HG03571 (cell line): ENCODE measurements around the gene NDFIP1.
"Not testable (repeated sequence)": the region's sequence is repeated elsewhere in the genome, so short reads cannot be mapped to it uniquely, and the experiment has no call there.

Experiments
- ATAC-seq: cut with Tn5 transposase; IDR thresholded peaks from one replicate; pipeline ENCODE4 v1.9.1; 2021; ENCODE audit not compliant: unreplicated experiment

The NDFIP1 gene

DNA sequence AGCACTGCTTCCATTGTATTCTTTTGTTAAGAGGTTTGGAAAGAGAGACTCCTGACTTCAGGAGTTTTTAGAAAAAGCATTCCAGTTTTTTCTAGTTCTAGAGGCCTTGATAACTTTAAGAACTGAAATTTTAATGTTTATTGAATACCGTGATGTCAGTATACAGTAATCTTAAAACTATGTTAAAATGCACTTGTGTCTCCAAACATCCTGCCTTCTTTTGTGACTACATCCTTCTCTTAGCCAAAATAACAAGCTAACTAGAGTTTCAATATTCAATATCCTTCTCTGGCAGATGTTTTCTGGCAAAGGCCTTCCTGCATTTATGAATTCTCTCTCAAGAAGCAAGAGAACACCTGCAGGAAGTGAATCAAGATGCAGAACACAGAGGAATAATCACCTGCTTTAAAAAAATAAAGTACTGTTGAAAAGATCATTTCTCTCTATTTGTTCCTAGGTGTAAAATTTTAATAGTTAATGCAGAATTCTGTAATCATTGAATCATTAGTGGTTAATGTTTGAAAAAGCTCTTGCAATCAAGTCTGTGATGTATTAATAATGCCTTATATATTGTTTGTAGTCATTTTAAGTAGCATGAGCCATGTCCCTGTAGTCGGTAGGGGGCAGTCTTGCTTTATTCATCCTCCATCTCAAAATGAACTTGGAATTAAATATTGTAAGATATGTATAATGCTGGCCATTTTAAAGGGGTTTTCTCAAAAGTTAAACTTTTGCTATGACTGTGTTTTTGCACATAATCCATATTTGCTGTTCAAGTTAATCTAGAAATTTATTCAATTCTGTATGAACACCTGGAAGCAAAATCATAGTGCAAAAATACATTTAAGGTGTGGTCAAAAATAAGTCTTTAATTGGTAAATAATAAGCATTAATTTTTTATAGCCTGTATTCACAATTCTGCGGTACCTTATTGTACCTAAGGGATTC lies 43.1 kb downstream of the NDFIP1 start:
- no peak for ATAC-seq

DNA sequence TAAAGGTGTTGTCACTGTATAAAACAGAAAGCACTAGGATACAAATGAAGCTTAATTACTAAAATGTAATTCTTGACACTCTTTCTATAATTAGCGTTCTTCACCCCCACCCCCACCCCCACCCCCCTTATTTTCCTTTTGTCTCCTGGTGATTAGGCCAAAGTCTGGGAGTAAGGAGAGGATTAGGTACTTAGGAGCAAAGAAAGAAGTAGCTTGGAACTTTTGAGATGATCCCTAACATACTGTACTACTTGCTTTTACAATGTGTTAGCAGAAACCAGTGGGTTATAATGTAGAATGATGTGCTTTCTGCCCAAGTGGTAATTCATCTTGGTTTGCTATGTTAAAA lies 43.8 kb downstream of the NDFIP1 start:
- no peak for ATAC-seq

DNA sequence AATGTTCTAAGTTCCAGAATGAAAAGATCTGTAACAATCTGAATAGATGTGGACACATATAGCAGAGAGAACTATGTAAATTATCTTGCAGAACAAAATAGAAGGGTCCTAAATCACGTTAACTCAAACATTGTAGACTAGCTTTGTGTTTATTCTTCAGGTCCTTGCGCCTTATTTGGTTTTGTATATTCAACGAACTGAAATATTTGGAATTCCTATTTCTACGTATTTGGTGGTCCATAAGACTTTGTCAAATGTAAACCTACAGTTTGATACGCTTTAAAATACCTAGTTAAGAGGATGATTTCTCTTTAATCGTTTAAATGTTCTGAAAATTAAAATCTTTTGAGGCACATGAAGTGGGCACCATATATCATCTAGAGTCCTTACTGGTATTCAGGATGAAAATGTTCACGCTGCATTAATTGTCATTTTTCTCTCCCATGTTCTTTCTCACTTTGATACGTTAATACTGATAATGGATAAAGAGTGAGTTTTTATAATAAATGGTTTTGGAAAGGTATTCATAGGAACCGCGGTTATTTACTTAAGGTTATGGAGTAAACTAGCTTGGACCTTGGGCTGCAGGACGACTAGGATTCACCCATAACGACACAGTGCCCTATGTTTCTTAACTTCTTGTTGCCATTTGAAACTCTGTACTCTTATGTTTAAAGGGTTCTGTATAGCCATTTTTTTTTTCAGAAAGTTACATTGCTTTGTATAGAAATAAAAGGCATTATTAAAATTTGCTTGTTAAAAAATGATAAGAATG lies 45.3 kb downstream of the NDFIP1 start:
- no peak for ATAC-seq

DNA sequence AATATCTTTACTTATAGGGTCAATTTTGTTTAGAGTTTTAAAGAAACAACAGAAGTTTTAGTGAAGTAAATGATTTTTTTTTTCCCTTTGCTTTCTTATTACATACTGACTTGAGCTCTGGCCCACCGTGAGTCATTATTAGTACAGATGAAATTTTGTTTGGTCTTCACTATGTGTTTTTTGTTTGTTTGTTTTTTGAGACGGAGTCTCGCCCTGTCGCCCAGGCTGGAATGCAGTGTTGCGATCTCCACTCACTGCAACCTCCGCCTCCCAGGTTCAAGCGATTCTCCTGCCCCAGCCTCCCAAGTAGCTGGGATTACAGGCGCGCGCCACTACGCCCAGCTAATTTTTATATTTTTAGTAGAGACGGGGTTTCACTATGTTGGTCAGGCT lies 45.9 kb downstream of the NDFIP1 start:
- ATAC-seq: not testable (repeated sequence)

DNA sequence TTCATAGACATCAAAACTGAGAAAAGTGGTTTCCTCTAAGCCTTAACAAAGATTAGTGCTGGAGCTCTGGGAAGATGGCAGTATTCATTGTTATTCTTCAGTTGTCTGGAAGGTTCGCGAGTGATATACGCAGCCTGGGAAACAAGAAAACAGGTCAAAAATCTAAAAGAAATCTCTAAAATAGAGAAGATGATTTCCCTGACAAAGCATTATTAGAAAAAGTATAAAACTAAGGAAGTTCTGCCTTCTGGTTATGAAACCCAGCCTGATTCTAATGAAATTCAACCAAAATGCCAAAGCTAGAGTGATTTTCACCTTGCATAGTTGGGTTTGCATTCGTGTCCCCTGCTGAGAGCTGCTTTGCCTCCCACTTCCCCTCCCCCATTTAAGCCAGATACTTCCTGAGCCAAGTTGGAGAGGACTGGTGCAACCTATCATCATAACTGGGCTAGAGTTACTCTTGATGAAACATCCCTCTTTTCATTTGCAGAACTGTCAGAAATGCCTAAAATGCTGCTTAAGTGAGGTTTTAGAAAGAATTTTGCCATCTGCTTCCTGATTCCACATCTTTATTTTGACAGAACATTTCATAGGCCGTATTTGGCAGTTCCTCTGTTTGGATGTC lies 48.4 kb downstream of the NDFIP1 start:
- no peak for ATAC-seq

DNA sequence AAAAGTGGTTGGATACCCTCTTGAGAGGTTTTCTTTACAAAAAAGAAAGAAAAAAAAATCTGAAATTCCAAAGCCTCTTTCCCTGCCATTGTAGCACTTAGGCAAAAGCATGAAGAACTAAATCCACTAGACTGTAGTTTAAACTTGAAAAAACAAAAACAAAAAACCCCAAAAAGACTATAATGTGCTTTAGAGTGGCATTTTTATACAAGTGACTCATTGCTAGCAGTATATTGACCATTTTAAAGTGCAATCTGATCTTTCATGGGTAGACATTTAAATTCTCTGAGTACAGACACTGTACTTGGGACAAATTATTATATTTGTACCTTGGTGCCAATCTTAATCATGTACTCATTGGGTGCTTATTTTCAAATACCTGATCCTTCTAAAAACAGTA lies 50.8 kb downstream of the NDFIP1 start:
- no peak for ATAC-seq

DNA sequence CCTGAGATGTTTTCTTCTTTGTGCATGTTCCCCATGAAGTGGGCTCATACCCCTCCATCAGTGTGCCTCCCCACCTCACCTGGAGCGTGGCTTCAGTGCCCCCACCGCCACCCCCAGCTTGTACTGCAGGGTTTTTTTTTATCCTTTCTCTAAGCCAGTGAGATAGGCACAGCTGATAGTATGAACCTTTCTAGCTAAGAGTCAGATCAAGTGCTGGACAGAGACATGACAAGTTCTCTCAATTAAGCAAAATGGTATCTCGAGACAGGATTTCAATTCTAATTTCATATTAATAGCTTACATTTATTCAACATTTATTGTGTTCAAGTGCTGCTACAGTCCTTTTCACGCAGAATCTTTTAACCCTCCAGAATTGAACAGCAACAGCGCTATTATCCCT lies 55.7 kb downstream of the NDFIP1 start:
- no peak for ATAC-seq

DNA sequence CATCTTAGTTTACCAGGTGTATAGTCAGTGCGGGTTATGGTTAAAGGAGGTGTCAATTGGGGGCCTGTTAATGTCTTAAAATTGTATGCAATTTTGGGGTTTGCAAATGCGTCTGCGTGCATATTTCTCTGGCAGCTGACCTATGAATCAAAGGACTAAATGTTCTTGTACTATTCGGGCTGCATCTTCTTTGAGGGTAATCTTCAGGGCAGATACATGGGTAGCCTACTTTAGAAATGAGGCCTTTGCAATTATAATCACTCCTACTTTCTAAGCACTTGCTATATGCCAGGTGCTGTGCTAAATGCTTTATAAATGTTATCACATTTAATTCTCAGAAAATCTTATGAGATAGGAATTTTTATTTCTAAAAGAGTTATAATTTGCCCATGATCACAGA lies 58.2 kb downstream of the NDFIP1 start:
- no peak for ATAC-seq

DNA sequence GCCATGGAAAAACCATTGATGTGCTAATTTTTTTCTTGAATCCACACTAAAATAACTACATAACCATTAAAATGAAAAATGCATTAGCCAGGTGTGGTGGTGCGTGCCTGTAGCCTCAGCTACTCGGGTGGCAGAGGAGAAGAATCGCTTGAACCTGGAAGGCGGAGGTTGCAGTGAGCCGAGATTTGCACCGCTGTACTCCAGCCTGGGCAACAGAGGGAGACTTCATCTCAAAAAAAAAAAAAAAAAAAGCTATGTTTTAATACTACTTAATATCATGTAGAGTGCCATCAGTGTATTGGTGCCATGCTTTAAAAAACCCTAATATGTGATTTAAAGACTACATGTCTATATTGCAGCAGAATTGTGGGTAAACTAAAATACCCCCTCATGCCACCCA lies 58.9 kb downstream of the NDFIP1 start:
- ATAC-seq: no peak

DNA sequence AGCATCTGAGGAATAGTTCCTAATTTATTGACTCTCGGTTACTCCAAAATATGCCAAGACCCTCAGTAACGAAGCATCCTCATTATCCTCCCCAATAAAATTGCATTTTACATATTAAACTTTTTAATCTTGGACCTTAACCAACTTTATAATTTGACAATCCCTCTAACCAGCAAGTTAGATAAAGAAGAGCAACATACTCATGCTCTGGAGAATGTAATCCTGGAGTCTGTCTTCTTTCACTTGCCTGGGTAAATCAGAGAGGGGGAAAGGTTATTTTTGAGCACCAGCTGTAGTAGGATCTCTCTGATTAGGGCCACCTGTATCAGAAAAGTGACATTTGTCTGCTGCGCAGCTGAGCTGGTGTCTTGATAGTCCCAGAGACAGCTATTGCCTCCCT lies 59.8 kb downstream of the NDFIP1 start:
- no peak for ATAC-seq

DNA sequence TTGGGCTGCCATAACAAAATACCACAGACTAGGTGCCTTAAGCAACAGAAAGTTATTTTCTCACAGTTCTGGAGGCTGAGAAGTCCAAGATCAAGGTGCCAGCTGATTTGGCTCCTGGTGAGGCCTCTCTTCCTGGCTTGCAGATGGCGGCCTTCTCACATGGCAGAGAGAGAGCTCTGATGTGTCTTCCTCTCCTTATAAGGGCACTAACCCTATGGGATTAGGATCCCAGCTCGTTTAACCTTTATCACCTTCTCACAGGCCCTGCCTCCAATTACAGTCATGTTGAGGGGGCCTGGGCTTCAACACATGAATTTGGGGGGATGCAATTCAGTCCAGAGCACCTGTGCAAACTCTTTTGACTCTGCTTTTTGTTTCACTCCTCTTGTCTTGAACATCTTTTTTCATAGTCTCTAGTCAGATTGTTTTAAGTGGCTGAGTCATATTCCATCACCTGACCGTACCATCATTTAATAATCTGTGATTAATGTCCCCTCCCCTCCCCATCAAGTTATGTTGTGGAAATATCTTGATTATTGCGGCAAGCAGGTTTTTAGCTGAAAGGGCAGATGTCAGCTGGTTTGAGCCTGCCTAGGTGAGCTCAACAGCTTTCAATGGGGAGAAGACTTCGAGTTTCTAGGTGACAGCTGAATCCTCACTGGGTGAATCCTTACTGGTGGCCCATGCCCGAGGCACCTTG lies 61.8 kb downstream of the NDFIP1 start:
- ATAC-seq: no peak

DNA sequence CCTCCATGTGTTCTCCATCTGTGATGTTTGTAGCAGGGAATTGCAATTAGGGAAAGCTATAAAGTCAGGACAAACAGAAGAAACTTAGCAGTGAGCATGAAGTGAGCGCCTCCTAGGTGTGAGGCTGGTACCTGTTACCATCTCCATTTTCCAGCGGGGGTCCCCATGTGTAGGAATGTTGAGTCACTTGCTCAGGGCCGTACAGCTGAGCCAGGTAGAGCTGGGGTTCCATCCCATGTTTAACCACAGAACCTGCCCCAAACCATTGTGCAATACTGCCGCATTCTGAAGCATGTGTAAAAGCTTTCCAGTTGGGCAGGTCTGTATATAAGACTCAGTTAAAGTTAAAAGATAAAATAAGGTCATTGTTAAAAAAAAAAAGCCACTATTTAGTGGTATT lies 62.7 kb downstream of the NDFIP1 start:
- ATAC-seq: no peak

DNA sequence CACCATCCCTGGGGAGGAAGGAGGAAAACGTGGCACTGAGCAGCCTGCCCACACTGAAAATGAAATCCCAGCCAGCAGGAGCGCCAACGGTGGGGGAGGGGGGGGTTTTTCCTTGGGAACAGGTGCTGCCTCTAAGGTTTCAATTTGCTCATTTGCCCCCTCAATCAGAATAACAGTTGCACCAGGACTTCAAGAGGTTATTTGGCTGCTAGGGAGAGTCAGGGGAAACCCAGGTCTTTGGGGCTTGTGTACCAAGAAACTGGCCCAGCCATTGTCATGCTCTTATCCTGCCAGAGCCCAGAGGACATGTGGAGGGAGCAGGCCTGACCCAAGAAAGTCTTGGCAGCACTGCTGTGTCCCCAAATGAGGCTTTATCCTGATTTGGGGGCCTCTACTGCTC lies 66.5 kb downstream of the NDFIP1 start:
- no peak for ATAC-seq

DNA sequence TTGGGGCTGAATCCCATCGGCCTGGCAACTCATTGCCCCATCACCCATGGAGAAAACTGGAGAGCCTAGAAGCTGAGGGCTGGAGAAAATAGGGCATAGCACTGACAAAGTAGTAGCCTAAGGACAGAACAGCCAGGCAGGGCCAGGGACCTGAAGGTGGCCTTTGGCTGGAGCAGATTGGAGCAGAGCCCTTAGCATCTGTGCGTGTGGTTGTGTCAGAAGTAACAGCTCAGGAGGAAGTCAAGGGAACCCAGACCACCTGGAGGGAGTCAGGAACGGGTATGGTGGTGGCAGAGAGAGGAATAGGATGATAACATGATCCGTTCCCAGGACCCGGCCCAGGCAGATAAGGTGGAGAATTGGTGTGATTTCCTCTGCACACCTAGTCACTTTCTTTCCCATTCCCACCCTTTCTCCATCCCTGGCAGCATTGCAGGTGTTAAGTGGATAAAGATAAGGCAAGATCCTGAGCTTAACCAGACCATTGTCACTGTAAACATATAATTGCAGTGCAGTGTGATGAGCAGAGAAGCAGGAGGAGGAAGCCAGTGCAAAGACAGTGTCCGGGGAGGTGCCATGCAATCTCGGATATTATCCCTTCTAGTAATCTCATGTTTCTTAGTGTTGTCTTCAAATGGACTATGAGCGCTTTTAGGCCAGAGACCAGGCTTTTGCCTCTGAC lies 67.0 kb downstream of the NDFIP1 start:
- no peak for ATAC-seq

DNA sequence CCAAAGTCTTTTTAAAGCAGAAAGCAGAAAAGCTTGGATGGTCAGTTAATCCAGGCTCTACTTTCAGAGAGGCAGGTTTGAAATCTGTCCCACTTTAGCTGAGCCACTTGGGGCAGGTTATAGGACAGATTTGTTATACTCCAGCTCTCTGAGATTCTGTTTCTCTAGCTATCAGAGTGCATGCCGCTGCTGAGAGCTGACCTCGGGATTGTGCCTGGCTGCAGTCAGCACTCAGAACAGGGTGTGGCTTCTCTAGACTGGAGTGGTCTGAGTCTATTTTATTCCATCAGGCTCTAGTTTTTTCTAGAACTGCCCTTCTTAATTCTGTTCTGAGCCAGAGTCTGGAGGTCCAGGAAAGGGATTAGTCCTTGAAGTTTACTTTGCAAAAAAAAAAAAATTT lies 67.7 kb downstream of the NDFIP1 start:
- ATAC-seq: no peak

DNA sequence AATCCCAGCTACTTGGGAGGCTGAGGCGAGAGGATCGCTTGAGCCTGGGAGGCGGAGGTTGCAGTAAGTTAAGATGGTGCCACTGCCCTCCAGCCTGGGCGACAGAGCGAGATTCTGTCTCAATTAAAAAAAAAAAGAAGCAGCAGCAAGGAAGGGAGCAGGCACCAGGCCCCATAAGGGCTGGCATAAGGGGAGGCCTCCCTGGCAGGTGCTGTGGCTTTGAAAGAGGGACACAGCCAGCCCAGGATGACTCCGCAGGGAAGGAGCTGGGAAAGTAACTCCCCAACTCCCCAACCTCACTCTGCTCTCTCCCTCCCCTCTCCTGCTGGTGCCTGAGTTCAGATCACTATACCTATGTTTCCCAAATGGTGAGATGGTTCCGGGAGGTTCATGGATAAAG lies 70.1 kb downstream of the NDFIP1 start:
- no peak for ATAC-seq

DNA sequence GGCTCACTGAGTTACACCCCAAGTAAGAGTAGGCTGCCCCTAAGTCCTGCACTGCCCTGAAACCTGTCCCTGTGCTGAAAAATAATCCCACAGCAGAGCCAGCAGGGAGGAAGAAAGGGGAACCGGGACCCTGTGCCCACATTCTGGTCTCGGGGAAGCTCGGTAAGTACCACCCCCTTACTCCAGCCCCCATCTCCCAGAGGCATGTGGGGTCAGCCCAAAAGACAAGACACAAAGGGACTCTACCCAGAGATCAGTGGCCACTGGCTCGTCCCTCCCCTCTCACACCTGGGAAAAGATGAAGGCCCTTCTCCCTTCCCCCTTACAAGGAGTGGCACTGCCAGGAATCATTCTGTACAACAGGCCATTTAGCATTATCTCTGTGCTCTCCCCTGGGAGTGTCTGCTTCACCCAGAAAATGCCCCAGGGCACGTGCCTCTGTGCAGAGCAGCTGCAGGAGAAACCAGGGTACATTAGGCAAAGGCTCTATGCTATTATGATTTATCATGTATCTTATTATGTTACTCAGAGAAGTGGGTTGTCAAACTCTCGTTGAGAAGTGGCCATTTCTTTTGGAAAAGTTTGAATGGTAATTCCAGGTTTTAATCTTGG lies 71.3 kb downstream of the NDFIP1 start:
- no peak for ATAC-seq

DNA sequence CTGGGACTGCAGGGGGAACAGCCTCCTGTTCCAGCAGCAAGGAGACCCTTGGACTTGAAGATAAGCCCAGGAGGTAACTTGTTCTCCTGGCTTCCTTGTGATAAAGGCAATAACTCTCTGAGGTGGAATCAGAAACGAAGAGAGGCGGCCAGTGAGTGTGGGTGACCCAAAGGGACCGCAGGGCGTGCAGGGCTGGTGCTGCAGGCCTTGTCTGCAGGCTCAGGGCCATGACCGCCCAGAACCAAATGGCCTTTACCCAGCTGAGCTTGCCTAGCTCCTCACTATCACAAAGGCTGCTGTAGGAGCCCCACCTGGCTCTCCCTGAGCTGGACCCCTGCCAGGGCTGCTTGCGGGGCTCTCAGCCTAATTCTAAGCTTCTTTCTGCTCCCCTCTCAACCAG lies 72.5 kb downstream of the NDFIP1 start:
- no peak for ATAC-seq

DNA sequence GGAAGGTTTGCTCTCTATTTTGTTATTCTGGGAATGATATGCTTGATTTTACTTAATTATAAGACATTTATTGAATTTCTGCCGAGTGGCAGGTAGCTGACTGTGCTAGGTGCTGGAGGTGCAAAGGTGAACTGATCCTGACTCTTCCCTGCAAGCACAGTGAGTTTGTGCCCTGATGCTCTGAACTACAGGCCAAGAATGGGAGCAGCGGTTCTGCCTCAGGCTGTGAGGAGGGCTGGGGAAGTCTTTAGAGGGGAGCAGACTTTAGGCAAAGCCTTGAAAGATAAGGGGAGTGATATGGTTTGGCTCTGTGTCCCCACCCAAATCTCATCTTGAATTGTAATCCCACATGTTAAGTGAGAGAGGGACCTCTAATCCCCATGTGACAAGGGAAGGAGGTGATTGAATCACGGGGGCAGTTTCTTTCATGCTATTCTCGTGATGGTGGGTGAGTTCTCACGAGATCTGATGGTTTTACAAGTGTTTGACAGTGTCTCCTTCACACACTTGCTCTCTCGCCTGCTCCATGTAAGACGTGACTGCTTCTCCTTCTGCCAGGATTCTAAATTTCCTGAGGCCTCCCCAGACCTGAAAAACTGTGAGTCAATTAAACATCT lies 73.1 kb downstream of the NDFIP1 start:
- ATAC-seq: no peak

DNA sequence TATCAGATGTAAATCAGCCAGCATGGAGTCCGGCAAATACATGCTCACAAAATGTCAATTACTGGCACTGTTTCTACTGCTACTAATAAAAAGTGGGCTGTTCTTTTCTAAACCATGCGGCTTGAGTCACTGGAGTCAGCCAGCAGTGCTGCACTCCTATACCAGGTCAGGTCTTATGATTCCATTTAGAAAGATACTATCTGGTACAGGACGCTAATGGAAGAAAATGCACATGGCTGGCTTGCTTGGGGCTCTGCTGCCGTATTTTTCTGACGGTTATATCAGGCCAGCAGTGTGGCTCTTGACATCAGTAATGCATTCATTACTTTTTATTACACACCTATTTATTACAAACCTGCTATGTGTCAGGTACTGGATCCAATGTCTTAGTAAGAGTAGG lies 74.3 kb downstream of the NDFIP1 start:
- ATAC-seq: no peak
